Osteocyte (in vitro differentiated cells): ENCODE results near the gene CBLN3. TPM values are rescaled to one million over a fixed set of nuclear protein-coding genes. Genes with fewer than 3 reads are reported as not detected.

Experiments used
- DNase-seq: peaks from one replicate; pipeline ENCODE4 v3.0.0; 2021; ENCODE audit warnings: mixed read lengths; ENCODE audit not compliant: unreplicated experiment; ENCODE audit errors: extremely low spot score
- H3K27ac Mint-ChIP-seq: one replicate; pipeline ENCODE4 v1.8.0; 2021; ENCODE audit warnings: mild to moderate bottlenecking, mixed read lengths; ENCODE audit not compliant: unreplicated experiment
- H3K27me3 Mint-ChIP-seq: one replicate; pipeline ENCODE4 v1.8.0; 2021; ENCODE audit warnings: mixed read lengths; ENCODE audit not compliant: unreplicated experiment
- H3K36me3 Mint-ChIP-seq: one replicate; pipeline ENCODE4 v1.8.0; 2021; ENCODE audit warnings: mixed read lengths; ENCODE audit not compliant: unreplicated experiment
- H3K4me1 Mint-ChIP-seq: one replicate; pipeline ENCODE4 v1.8.0; 2021; ENCODE audit warnings: mixed read lengths; ENCODE audit not compliant: unreplicated experiment
- H3K4me3 Mint-ChIP-seq: one replicate; pipeline ENCODE4 v1.8.0; 2021; ENCODE audit warnings: mild to moderate bottlenecking, moderate library complexity, mixed read lengths; ENCODE audit not compliant: unreplicated experiment
- H3K9me3 Mint-ChIP-seq: one replicate; pipeline ENCODE4 v1.8.0; 2021; ENCODE audit warnings: mixed read lengths; ENCODE audit not compliant: unreplicated experiment
- CTCF ChIP-seq: fragments of 200-600 bp; sonication (generic); IDR thresholded peaks from 2 replicates; pipeline ENCODE4 v1.5.0; 2021; ENCODE audit warnings: antibody characterized with exemption, mild to moderate bottlenecking, moderate library complexity
- total RNA-seq: library from RNA; stranded (reverse); gene quantifications from 2 replicates; pipeline ENCODE4 v1.2.1, GENCODE V29; 2021

The CBLN3 gene
- total RNA-seq, 1 donor from 2014 or later = 5.5 TPM

DNA sequence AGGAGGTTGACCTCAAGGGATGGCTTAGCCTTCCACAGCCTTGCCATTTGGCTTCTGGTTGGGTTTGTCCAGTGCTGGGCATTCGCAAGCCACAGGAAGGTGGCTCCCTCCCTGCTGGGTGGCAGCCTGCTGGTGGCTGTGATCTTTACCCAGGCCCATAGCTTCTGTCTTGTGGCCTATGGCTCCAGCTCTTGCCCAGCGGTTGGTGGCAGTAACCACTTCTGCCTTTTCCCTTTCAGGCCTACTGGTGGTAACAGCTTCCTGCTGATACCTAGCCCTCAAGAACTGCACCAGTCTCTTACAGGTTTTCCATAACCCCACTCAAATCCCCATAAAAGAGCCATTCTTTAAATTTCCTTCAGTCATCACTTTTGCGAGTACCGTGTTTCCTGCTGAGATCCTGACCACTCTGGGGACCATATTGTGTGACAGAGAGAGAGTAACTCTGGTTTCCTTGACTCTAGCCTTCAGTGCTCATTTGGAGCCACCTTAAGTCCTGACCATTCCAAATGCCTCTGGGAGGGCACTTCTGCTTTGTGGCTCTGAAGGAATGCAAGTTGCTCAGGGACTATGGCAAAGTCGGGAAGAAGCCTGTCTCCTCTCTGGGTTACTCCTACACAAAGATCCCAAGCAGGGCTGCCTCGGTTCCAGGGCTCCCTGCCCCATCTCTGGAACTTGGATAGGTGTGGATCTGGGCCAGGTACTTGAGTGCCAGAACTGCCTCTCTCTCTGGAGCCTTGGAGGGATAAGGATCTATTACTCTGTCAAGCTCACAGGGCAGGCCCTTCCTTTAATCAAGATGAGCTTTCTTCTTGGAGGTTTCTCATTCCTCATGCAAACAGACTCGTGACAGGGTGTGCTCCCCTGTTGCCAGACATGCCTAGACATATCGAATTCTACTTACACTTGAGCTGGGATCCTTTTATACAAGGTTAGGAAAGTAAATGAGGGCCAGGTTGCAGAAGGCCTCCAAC lies 33.6 kb downstream of the CBLN3 start:
- no peaks in the 10 kb centered on the region for H3K36me3 Mint-ChIP-seq
- no peak for TF ChIP-seq CTCF
- H3K4me3 Mint-ChIP-seq = no peak overlapping the region
- DNase-seq = no peak
- H3K9me3 Mint-ChIP-seq = no peaks in the 10 kb centered on the region
- H3K4me1 Mint-ChIP-seq = peaks cover 51% of the 10 kb centered on the region
- H3K27me3 Mint-ChIP-seq = no peaks in the 10 kb centered on the region
- peak overlapping the region; percentile 4 for H3K27ac Mint-ChIP-seq

- DNase-seq = no peak
- Mint-ChIP-seq H3K9me3 (no peaks in the 10 kb centered on the region), H3K27ac (no peak overlapping the region), H3K4me3 (no peak overlapping the region), H3K36me3 (no peaks in the 10 kb centered on the region), H3K27me3 (no peaks in the 10 kb centered on the region), H3K4me1 (peaks cover 37% of the 10 kb centered on the region)
- peak; percentile 17 for TF ChIP-seq CTCF
Measured at GRCh38 chr14:24394275-24394674, 35.2 kb downstream of the CBLN3 start.

- TF ChIP-seq CTCF = peak; percentile 45
- Mint-ChIP-seq H3K36me3 (no peaks in the 10 kb centered on the region), H3K4me3 (peak overlapping the region; percentile 33), H3K9me3 (no peaks in the 10 kb centered on the region), H3K27me3 (peaks cover 12% of the 10 kb centered on the region), H3K27ac (peak overlapping the region; percentile 40), H3K4me1 (peaks cover 31% of the 10 kb centered on the region)
- DNase-seq = no peak
Measured at GRCh38 chr14:24392325-24393091, 37.0 kb downstream of the CBLN3 start.

GRCh38 chr14:24390701-24391468 lies 38.6 kb downstream of the CBLN3 start:
- Mint-ChIP-seq H3K27me3 (peaks cover 16% of the 10 kb centered on the region), H3K36me3 (no peaks in the 10 kb centered on the region), H3K27ac (no peak overlapping the region), H3K4me1 (peaks cover 23% of the 10 kb centered on the region), H3K9me3 (no peaks in the 10 kb centered on the region), H3K4me3 (no peak overlapping the region)
- no peak for TF ChIP-seq CTCF
- DNase-seq = no peak
